ENCODE measurements around the gene IGSF9. TPM values are rescaled to one million over a fixed set of nuclear protein-coding genes. Genes with fewer than 3 reads are reported as not detected.

Gene IGSF9
- total RNA-seq, 2 donors from 2014 or later = 0.12 TPM

- no peaks in the 10 kb centered on the region for H3K9me3 Mint-ChIP-seq
- peak; percentile 51 to 67 for ATAC-seq (replicated peaks in 1 of 2)
- peak; percentile 89 to 96 for DNase-seq
- H3K4me3 Mint-ChIP-seq = peak overlapping the region; percentile 90 to 96
- peaks cover 6 to 37% of the 10 kb centered on the region in 2 donors for H3K36me3 Mint-ChIP-seq (ENCODE audit: insufficient read depth in 2 of 2)
- H3K27me3 Mint-ChIP-seq (ENCODE audit: low read depth) = no peaks in the 10 kb centered on the region
- H3K27ac Mint-ChIP-seq = peak overlapping the region; percentile 85
- H3K4me1 Mint-ChIP-seq (ENCODE audit: low read depth) = peaks cover 66% of the 10 kb centered on the region
These were observed 22.0 kb downstream of the IGSF9 start for GRCh38 chr1:159923203-159924024.

DNA sequence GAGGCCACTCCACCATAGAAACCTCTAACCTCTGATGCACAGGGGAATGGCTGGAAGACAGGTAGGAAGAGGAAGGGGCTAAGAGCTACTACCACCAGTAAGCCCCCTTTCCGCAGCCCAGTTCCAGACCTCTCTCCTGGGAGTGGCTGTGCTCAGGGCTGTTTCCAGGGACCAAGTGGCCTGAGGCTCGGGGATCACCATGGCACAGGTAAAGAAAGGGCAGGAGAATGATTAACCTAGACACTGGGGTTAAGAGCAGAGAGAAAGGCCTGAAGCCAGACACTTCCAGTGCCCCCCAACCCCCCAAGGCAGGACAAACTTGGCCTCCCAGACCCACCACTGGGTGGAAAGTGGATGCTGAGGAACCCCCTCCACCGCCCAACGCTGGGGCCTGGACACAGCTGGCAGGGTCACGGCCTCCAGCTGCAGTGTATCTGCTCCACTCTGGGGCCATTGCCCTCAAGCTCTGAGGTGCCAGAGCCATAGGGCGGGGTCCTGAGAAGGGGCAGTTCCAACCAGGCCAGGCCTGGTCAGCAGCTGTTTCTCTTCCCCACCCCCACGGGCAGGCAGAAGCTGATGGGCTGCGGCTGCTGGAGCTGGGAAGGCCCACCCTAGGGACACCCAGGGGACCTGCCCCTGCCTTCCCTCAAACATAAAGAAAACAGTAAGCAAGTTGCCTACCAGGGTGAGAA lies 22.8 kb downstream of the IGSF9 start:
- Mint-ChIP-seq H3K36me3 (ENCODE audit: insufficient read depth in 2 of 2) (peaks cover 8 to 45% of the 10 kb centered on the region in 2 donors), H3K27ac (peak overlapping the region; percentile 85), H3K4me1 (ENCODE audit: low read depth) (peaks cover 73% of the 10 kb centered on the region), H3K4me3 (peak overlapping the region; percentile 90 to 96), H3K27me3 (ENCODE audit: low read depth) (no peaks in the 10 kb centered on the region), H3K9me3 (no peaks in the 10 kb centered on the region)
- DNase-seq = no peak
- no peak for ATAC-seq (replicated peaks in 1 of 2)

GRCh38 chr1:159921700-159922504 lies 23.5 kb downstream of the IGSF9 start:
- H3K27me3 Mint-ChIP-seq (ENCODE audit: low read depth) = no peaks in the 10 kb centered on the region
- H3K27ac Mint-ChIP-seq = peak overlapping the region; percentile 84
- H3K4me3 Mint-ChIP-seq = peak overlapping the region; percentile 90 to 96
- H3K36me3 Mint-ChIP-seq (ENCODE audit: insufficient read depth in 2 of 2) = peaks cover 10 to 48% of the 10 kb centered on the region in 2 donors
- ATAC-seq (replicated peaks in 1 of 2) (no peak), DNase-seq (peak; percentile 61)
- no peaks in the 10 kb centered on the region for H3K9me3 Mint-ChIP-seq
- peaks cover 78% of the 10 kb centered on the region for H3K4me1 Mint-ChIP-seq (ENCODE audit: low read depth)

- Mint-ChIP-seq H3K27ac (peak overlapping the region; percentile 49), H3K27me3 (ENCODE audit: low read depth) (no peaks in the 10 kb centered on the region), H3K36me3 (ENCODE audit: insufficient read depth in 2 of 2) (peaks cover 12 to 48% of the 10 kb centered on the region in 2 donors), H3K4me1 (ENCODE audit: low read depth) (peaks cover 75% of the 10 kb centered on the region), H3K4me3 (peak overlapping the region; percentile 90 to 96), H3K9me3 (no peaks in the 10 kb centered on the region)
- ATAC-seq (replicated peaks in 1 of 2) = peak; percentile 8 to 21
- DNase-seq = peak in 1 of 2 donors; percentile 27
These were observed 24.2 kb downstream of the IGSF9 start for GRCh38 chr1:159921251-159921650.

- peak overlapping the region; percentile 49 for H3K27ac Mint-ChIP-seq
- ATAC-seq (replicated peaks in 1 of 2) (no peak), DNase-seq (no peak)
- peak overlapping the region; percentile 90 to 96 for H3K4me3 Mint-ChIP-seq
- no peaks in the 10 kb centered on the region for H3K27me3 Mint-ChIP-seq (ENCODE audit: low read depth)
- peaks cover 69% of the 10 kb centered on the region for H3K4me1 Mint-ChIP-seq (ENCODE audit: low read depth)
- peaks cover 13 to 48% of the 10 kb centered on the region in 2 donors for H3K36me3 Mint-ChIP-seq (ENCODE audit: insufficient read depth in 2 of 2)
- no peaks in the 10 kb centered on the region for H3K9me3 Mint-ChIP-seq
These were observed 24.8 kb downstream of the IGSF9 start for GRCh38 chr1:159920651-159921050.

- Mint-ChIP-seq H3K27me3 (ENCODE audit: low read depth) (no peaks in the 10 kb centered on the region), H3K4me3 (peak overlapping the region in 1 of 2 donors; percentile 90), H3K9me3 (no peaks in the 10 kb centered on the region), H3K4me1 (ENCODE audit: low read depth) (peaks cover 67% of the 10 kb centered on the region), H3K27ac (peak overlapping the region; percentile 49), H3K36me3 (ENCODE audit: insufficient read depth in 2 of 2) (peaks cover 13 to 48% of the 10 kb centered on the region in 2 donors)
- no peak for DNase-seq
- ATAC-seq (replicated peaks in 1 of 2) = no peak
These were observed 25.2 kb downstream of the IGSF9 start for GRCh38 chr1:159920202-159920601.

GRCh38 chr1:159919236-159919865 lies 26.1 kb downstream of the IGSF9 start:
- H3K27ac Mint-ChIP-seq = no peak overlapping the region

DNA sequence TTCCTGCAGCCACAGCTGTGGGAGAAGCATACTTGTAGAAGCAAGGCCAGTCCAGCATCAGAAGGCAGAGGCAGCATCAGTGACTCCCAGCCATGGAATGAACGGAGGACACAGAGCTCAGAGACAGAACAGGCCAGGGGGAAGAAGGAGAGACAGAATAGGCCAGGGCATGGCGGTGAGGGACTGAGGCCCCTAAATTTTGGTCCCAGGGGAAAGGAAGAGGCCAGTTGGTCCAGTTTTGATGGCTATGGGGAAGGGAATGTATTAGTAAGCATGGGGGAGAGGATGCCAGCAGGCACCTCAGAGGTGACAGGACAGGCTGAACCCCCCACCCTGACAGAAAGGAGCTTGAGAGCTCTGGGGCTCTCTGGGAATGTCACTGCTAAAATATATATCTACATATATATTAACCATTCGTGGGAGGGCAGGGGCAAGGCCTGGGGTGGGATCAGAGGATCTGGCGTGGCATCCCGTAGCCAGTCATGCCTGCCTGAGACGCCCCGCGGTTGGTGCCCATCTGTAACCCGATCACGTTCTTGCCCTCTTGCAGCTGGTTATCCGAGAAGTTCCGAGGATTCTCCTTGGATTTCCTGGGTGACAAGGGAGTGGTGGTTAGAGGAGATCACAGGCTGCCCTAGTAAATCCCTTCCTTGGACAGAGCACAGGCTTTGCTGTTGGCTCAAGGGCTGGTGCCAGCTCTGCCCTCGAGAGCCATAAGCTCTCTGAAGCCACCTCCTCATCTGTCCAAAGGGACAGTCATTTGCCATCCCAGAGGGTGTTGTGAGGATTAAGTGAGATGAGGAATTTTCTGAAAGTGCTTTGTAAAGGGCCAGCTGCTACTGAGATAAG lies 26.8 kb downstream of the IGSF9 start:
- peak overlapping the region in 1 of 2 donors; percentile 22 for H3K4me3 Mint-ChIP-seq
- ATAC-seq (replicated peaks in 1 of 2) = no peak
- DNase-seq = no peak
- H3K36me3 Mint-ChIP-seq (ENCODE audit: insufficient read depth in 2 of 2) = peaks cover 13 to 42% of the 10 kb centered on the region in 2 donors
- peak overlapping the region; percentile 16 for H3K27ac Mint-ChIP-seq
- H3K27me3 Mint-ChIP-seq (ENCODE audit: low read depth) = no peaks in the 10 kb centered on the region
- H3K4me1 Mint-ChIP-seq (ENCODE audit: low read depth) = peaks cover 69% of the 10 kb centered on the region
- no peaks in the 10 kb centered on the region for H3K9me3 Mint-ChIP-seq

More at GRCh38 chr1:159919236-159919865, 26.1 kb downstream of the IGSF9 start:
- no peaks in the 10 kb centered on the region for H3K9me3 Mint-ChIP-seq
- peaks cover 67% of the 10 kb centered on the region for H3K4me1 Mint-ChIP-seq (ENCODE audit: low read depth)
- H3K27me3 Mint-ChIP-seq (ENCODE audit: low read depth) = no peaks in the 10 kb centered on the region
- no peak overlapping the region for H3K4me3 Mint-ChIP-seq
- DNase-seq (no peak), ATAC-seq (replicated peaks in 1 of 2) (no peak)
- H3K36me3 Mint-ChIP-seq (ENCODE audit: insufficient read depth in 2 of 2) = peaks cover 16 to 48% of the 10 kb centered on the region in 2 donors

DNA sequence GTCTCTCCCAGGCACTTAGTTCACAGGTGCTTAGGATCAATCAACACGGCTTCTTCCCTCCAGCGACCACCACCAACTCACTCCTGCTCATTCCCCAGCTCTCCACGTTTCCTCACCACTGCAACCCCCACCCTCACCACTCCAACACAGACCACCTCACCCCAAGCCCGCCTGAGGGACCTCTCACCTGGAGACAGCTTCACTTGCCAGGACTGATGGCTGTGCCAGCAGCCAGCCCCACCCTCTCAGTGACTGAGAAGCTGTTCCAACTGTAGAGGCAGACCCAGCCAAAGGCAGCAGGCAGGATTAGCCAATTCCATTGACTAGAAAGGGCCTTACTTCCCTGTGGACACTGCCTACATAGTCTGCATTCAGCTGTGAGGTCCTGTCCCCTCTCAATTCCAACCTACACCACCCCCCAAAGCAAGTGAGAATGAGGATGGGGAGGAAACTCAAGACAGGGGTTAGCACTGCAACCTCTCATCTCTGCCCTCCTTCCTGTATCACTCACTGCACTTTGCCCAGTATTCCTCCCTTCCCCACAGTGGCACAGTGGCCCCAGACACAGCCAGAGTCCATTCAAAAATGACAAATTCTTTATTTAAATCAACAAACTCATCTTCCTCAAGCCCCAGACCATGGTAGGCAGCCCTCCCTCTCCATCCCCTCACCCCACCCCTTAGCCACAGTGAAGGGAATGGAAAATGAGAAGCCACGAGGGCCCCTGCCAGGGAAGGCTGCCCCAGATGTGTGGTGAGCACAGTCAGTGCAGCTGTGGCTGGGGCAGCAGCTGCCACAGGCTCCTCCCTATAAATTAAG lies 27.7 kb downstream of the IGSF9 start:
- Mint-ChIP-seq H3K27me3 (ENCODE audit: low read depth) (no peaks in the 10 kb centered on the region), H3K4me1 (ENCODE audit: low read depth) (peaks cover 68% of the 10 kb centered on the region), H3K4me3 (peak overlapping the region in 1 of 2 donors; percentile 22), H3K9me3 (no peaks in the 10 kb centered on the region), H3K27ac (peak overlapping the region; percentile 30), H3K36me3 (ENCODE audit: insufficient read depth in 2 of 2) (peaks cover 13 to 39% of the 10 kb centered on the region in 2 donors)
- ATAC-seq (replicated peaks in 1 of 2) = no peak
- no peak for DNase-seq

DNA sequence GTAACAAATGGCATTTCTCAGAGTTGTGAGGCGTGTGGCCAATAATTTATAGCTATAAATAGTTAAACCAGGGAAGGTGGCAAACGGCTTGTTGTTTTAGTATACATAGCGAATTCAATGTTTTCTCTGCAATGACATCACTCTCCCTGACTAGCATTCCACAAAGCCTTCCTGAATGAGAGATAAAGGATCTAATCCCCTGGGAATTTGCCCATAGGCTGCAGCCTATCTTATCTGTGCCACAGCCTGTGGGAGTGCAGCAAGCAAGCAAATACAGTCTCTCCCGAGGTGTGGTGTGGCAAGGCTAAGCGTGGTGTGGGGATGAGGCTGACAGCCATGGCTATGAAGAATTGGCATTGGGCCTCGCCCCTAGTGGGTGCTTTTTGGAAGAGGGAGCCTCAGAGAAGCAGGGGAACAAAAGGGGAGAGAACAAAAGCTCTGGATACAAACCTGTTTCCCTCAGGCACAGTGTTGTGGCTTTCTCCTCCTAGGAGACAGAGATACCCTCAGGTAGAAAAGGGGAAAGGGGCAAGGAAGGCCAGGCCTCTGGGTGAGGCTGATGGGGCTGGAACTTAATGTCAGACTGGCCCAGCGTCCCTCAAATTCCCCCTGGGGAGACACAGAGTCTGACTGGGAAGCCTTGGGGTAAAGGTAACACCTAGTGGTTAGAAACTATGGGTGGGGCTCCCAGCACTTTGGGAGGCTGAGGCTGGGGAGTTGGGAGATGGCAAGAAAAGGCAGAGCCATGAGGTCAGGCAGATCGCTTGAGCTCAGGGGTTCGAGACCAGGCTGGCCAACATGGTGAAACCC lies 29.0 kb downstream of the IGSF9 start:
- Mint-ChIP-seq H3K9me3 (no peaks in the 10 kb centered on the region), H3K27ac (no peak overlapping the region), H3K36me3 (ENCODE audit: insufficient read depth in 2 of 2) (peaks cover 13 to 35% of the 10 kb centered on the region in 2 donors), H3K4me3 (no peak overlapping the region), H3K4me1 (ENCODE audit: low read depth) (peaks cover 68% of the 10 kb centered on the region), H3K27me3 (ENCODE audit: low read depth) (no peaks in the 10 kb centered on the region)
- ATAC-seq (replicated peaks in 1 of 2) = no peak
- no peak for DNase-seq

Measured in activated T-cell treated with anti-CD3 and anti-CD28 coated beads, Interleukin-2, amount 50 U/mL, for 72 hours (primary cell).